ENCODE data around the gene RAD51AP1.
"Not testable (repeated sequence)": the region's sequence is repeated elsewhere in the genome, so short reads cannot be mapped to it uniquely, and the experiment has no call there.

RAD51AP1 gene, protein sequence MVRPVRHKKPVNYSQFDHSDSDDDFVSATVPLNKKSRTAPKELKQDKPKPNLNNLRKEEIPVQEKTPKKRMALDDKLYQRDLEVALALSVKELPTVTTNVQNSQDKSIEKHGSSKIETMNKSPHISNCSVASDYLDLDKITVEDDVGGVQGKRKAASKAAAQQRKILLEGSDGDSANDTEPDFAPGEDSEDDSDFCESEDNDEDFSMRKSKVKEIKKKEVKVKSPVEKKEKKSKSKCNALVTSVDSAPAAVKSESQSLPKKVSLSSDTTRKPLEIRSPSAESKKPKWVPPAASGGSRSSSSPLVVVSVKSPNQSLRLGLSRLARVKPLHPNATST

DNA sequence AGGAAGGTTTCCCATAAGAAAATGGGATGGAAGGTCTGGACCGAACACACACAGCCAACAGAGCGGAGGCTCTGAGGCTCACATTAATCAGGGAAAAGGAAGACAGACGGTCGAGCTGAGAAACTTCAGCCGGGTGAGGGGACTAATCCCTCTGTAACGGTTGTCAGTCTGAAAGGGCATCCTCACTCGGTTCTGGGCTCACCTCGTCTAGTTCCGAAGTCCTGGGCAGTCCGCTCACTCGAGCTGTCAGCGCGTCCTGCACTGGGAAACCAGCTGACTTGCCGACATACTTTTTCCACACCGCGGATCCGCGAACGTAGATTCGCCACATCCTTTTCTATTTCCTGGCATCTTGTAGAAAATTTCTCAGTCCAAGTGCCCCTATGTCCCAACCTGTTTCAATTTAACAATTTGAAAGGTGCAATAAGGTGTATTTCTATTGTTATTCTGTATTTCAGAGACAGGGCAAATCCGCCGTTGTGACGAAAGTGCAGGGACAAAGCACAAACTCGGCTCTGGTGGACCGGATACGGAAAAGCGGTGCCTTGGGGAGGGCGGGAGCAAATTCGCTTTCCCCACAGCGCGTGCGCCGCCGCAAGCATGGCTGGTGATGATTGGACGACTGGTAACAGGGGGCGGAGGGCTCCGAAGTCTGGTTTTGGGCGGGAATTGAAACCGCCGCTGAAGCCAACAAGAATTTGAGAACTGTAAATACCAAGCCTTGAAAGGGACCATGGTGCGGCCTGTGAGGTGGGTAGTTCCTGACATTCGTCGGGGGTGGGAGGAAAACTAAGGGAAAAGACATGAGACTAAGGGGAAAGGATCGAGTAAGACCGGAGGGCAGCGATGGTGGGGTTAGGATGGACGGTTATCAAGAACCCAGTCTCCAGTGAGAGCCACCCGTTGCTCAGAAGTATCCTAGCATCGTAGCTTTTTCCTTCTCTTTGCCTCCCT lies at the start of gene RAD51AP1:
Gene RAD51AP1, plus strand, starts transcription at position 684 of the 954 bp plus-strand sequence. Its CDS starts 50 bp downstream, at position 734.
- DNase-seq, result peak; percentile 92

DNA sequence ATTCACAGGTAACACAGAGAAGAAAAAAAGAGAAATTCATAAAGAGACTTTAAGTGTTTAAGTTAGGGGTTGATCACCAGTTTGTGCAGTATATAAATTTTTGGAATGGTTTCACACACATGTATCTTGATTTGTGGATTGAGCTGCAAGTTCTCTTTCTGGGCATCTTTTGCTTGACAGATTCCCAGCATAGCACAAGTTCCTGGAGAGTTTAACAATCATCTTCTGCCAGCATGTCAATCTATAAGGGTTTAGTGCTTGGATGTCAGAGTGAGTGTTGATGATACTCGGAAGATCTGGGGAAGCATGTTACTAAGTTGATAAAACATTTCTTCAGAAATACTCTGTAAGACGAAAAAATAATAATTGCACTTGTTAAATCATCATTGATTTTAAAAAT lies 49.1 kb upstream of the RAD51AP1 start:
- DNase-seq, result no peak

DNA sequence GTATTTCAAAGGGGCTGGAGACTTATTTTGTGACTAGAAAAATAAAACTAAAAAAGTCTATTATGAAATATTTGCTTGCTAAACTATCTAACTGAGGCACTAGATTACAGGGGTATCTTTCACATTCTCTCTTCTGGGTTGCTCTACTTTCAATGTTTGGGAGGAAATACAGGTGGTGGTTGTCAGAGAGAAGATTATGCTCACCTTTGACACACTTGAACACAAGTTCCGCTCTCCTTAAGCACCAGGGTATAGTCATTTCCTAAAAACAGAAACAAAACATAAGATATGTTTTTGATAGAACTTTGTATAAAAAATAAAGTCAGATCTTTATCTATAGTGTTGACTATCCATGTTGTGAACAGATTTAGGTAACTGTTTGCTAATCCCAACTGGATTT lies 47.7 kb upstream of the RAD51AP1 start:
- no peak for DNase-seq

DNA sequence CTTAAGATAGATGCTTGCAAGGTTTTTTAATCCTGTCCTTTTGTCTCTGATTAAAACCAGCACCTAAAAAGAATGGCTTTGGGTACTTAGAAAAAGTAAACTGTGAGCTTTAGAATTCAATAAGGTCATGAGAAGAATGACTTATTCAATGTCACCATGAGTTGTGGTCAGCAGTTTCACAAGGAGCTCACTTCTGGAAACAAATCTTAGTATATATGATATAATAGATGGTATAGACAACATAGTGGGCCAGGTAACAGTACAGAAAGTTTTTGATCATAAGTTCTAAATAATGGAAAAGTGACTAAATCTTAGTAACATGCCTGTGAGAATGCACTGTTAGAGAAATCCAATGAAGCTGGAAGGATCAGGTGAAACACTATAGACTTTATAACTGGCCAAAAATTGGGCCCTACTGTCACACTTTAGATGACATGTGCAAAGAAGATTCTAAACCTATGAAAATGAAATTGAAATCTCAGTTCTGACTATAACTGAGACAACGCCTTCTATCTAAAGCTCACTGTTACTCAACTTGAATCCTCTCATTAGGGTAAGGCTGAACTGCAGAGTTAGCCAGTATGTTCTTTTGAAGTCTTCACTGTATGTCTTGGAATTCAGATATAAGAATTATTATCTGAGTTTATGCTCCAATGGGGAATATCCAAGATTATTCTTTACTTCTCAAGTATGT lies 42.4 kb upstream of the RAD51AP1 start:
- no peak for DNase-seq

DNA sequence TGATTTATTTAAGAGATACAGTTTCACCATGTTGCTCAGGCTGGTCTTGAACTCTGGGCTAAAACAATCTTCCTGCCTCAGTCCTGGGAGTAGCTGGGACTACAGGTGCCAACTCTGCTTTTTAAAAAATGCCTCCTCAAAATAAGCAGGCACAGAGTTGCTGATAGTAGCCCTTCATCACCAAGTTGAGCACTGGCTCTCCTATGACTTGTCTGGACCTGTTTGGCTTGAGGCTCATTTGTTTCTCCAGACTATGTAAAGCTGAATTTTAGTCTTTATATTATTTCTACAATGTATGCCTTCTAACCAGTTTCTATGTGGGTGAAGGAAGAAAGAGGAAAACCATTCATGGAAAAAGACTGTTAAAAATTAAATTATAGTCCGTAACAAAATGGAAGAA lies 39.5 kb upstream of the RAD51AP1 start:
- no peak for DNase-seq

DNA sequence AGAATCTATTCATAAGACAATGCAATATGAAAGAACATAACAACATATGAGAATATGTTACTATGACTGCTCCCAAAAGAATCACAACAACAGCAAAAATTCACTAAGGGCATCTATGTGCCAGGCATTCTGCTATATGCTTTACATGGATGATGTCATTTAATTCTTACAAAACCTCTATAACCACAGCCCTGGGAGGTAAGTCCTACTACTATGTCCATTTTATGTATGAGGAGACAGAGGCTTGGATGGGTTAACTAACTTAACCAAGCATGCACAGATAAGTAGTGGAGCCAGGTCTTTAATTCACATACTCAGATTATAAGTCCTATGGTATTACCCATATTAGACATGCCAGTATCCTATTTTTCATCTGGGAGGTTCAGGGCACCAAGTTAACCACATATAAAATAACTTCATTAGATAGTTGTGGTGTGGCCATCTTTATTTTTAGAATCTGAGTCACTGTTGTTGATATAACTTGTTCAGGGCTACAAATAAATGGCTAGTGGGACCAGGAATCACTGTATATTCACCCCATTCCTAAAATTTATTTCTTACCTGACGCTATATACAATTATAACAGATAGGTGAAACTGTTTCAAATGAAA lies 33.2 kb upstream of the RAD51AP1 start:
- no peak for DNase-seq

DNA sequence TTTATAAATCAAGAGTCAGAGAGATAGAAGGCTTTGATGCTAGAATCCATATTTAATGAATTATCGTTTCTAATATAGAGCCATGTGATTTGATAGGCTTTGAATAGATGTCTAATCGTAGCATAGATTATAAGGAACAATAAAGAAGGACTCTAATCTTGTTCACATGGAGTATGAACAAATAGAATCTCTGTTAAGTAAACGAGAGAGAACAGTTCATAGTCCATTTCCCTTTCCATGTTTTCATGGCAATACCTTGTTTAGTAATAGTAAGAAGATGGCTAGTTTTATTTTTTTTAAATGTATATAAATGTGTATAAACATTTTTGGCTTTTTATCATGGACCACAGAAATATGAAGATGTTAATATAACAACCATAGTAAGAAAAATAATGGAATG lies 32.3 kb upstream of the RAD51AP1 start:
- DNase-seq, result no peak

DNA sequence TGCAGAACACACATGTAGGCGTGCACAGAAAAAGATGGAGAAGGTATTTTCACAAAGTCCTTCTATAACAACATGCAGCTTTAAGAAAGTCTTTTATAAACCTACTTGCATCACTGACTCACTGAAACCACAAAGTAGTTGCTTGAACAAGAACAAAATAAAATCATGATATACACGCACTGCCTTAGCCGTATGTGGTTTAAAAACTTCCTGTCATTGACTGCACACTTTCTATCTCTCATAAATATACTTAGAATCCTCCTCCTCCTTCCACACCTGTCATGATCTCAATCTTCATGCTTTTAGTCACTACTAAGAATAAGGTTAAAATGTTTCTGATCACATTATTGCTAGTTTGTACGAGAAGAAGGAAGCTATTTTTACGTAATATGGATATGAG lies 31.8 kb upstream of the RAD51AP1 start:
- no peak for DNase-seq

DNA sequence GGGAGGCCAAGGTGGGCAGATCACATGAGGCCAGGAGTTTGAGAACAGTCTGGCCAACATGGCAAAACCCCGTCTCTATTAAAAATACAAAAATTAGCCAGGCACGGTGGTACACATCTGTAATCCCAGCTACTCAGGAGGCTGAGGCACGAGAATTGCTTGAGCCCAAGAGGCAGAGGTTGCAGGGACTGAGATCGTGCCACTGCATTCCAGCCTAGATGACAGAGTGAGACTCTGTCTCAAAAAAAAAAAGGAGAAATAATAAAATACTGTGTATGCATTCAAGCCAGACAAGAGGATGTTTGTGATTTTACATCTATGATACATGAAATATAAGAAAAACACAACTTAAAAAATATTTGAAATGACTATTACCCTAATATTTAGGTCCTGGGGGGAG lies 30.2 kb upstream of the RAD51AP1 start:
- not testable (repeated sequence) for DNase-seq

DNA sequence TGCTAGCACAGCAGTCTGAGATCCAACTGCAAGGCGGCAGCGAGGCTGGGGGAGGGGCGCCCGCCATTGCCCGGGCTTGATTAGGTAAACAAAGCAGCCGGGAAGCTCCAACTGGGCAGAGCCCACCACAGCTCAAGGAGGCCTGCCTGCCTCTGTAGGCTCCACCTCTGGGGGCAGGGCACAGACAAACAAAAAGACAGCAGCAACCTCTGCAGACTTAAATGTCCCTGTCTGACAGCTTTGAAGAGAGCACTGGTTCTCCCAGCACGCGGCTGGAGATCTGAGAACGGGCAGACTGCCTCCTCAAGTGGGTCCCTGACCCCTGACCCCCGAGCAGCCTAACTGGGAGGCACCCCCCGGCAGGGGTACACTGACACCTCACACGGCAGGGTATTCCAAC lies 29.4 kb upstream of the RAD51AP1 start:
- DNase-seq, result not testable (repeated sequence)

DNA sequence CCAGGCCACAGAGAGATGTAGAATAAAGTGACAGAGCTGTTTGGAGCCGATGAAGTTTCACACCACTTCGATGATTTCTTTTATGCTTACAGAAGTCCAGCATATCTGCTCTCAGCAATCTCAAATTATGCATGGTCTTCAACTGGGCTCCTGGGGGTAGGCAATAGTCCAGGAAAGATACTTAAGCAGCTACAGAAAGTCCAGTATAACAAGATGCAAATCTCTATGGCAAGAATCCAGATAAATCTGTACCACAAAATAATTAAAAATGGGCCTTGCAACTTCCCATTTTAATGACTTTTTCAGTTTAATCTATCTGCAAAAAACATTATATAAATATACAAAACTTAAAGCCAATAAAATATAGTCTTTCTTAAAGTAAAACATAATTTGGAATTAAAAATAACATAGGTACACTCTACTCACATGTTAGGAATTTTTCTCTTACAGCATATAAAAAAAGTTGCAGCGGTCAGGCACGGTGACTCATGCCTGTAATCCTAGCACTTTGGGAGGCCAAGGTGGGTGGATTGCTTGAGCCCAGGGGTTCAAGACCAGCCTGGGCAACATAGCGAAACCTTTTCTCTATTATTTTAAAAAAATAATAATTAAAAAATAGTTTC lies 20.5 kb upstream of the RAD51AP1 start:
- no peak for DNase-seq

DNA sequence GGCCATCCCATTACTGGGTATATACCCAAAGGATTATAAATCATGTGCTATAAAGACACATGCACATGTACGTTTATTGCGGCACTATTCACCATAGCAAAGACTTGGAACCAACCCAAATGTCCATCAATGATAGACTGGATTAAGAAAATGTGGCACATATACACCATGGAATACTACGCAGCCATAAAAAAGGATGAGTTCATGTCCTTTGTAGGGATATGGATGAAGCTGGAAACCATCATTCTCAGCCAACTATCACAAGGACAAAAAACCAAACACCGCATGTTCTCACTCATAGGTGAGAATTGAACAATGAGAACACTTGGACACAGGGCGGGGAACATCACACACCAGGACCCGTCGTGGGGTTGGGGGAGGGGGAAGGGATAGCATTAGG lies 15.2 kb upstream of the RAD51AP1 start:
- DNase-seq, result not testable (repeated sequence)

DNA sequence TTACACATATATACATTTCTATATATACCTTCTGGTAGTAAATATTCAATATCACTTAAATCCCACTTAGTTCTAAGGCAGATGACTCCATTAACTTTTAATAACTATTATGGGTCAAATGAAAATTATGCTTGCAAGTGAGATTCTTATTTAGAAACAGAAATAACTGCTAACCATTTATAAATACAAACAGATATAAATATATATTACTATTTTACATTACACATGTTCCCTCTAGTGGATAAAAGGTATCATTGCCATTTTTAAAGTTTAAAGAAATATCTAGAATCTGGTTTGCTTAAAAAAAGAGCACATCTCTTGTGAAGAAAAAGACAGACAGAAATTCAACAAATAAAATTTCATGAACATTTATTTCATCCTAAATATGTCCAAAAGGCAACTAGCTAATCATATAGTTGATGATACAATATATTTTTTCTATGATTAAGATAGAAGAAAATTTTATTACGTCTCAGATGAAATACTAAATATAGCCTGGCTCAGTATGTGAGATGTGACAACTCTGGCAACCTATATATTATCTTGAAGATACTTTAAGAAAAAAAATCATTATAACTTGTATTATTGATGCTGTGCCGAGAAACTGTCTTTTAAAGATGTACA lies 11.7 kb upstream of the RAD51AP1 start:
- no peak for DNase-seq

DNA sequence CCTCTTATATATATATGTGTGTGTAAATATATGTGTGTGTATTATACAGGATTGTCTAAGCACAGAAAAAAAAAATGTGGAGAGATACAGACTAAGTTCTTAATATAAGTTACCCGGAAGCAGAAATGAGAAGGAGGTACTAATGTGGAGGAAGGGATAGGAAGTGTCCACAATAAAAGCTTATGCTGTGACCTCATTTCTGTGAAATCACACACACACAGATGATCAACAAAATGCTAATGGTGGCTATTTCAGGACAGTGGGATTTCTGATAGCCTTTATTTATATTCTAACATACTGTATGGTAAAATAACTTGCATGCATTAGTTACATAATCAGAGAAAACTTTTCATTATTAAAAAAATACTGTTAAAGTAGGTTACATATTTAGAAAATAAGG lies 8.5 kb upstream of the RAD51AP1 start:
- no peak for DNase-seq

DNA sequence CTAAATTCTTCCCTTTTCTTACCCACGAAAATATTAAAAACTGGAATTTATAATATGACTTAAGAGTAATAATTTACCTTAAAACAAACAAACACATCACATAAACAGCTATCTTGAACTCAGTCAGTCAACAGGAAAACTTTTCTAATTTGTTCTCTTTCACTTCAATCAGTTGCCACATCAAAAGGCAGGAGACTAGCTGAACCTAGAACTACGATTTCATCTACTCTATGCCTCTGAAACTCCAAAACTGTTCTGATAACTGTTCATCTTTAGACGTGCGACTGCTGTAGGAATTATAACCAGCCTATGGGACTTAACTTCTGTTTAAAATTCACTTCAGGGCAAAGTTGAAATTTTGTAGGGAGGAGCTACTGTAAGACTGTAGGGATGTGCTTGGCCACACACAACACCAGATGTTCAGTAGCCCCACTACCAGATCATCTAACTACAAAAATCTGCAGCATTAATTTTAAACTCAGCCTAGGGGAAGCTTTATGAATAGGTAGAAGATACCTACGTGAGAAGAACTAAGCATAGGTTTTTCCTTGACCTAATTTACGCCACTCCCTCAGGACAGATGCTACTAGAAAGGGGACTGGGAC lies 7.6 kb upstream of the RAD51AP1 start:
- DNase-seq, result no peak

DNA sequence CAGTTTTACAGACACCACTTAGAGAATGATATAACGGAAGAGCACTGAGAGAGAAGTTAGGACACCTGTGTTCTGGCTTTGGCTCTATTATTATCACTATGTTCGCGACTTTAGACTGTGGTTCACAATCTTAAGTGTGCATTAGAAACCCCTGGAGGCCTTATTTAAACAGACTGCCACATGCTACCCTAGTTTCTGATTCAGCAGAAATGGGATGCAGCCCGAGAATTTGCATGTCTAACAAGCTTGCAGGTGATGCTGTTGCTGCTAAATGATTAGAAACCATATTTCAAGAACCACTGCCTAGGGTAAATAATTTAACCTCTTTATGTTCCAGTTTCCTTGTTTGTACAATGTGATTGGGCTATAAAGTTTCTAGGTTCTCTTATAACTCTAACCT lies 3.6 kb upstream of the RAD51AP1 start:
- no peak for DNase-seq

DNA sequence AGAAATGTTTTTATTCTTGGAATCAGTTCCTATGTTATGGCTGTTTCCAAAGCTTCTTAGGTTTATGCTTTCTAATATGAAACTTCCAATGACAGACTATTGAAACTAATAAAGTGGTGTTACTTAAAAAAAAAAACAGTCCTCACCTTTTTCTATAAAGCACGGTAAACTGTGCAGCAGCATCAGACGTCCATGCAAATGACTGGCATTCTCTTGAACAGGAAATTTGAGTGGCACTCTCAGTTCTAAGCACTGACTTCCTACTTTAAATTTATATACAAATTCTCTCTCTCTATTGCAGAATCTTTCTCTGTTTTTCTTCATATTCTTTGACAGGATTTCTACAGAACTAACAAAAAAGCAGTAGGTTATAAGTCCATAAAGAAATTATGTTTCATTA lies 2.8 kb upstream of the RAD51AP1 start:
- DNase-seq, result no peak

DNA sequence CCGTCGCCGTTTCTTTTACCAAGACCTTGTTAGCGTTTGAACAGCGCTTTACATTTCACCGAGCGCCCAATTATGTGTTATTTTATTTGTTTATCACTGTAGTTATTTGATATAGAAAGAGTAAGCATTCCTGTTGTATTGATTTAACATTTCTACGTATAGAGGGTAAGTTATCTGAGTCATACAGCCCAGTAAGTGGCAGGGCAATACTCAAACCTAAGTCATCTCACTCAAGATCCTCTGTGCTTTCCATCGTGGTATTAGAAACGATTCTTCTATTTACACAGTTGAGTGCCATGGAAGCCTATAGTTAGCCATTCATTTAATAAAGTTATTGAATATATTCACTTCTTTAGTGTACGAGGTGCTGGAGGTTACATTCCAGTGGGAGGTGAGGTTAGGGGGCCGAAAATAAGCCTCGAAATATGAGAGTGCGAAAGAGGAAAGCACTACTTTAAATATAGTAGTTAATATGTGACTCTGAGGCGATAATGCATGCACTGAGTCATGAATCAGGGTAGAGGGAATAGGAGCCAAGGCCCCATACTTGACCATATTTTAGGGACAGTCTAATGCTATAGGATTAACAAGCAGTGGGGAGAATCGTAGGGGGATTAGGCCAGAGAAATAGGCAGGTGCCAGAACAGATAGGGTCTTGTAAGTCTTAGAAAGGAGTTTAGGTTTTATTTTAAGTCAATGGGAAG lies 629 bp downstream of the RAD51AP1 start:
- no peak for DNase-seq

DNA sequence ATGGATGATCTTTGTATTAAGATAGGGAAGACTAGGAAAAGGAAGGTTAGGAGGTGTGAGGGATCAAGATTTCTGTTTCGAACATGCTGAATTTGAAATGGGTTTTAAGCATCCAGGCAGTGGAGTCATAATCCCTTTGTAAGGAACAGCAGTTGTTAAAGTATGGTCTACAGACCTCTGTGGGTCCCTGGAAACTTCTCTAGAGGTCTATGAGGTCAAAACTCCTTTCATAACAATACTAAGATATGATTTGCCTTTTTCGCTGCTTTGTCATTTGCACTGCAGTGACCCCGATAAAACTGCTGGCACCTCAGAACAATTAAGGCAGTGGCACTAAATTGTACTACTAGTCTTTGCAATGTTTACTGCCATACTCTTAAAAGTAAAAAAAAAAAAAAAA lies 1.5 kb downstream of the RAD51AP1 start:
- DNase-seq, result no peak

DNA sequence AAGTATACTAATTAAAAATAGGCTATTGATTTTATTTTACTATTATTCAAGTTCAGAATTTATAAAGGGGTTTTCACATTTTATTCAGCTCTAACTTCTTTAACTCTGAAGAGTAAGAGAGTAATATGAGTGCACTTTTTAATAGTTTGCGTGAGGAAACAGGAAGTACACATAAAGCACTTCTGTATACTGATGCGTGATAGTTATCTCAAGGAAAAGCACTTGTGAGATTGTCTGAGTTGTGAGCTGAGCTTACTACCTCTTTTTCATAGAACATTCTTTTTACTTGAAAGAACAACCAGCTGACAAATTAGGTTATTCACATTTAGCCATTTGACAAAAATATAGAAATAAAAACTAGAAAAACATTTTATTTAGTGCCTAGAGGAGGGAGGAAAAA lies 1.9 kb downstream of the RAD51AP1 start:
- DNase-seq, result no peak

DNA sequence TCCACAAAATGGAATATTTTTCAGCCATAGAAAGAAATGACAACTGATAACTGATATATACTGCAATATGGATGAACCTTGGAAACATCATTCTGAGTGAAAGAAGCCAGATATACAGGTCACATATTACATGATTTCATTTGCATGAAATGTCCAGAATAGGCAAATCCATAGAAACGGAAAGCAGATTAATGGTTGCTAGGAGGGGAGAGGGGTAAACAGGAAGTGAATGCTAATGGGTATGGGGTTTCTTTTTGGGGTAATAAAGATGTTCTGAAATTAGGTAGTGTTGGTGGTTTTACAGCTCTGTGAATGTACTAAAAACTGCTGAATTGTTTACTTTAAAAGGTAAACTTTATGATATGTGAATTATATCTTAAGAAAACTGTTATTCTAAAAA lies 6.5 kb downstream of the RAD51AP1 start:
- no peak for DNase-seq
